Measurements from ENCODE around the gene MKRN1.
"Not testable (repeated sequence)": the region's sequence is repeated elsewhere in the genome, so short reads cannot be mapped to it uniquely, and the experiment has no call there.

The MKRN1 gene

GRCh38 chr7:140479062-140479738 lies at the start of gene MKRN1:
Gene MKRN1, minus strand, starts transcription at chr7:140479505. Its CDS starts 161 bp downstream, at chr7:140479344.
- peak; percentile 87 for DNase-seq (ENCODE audit: low read depth)

DNA sequence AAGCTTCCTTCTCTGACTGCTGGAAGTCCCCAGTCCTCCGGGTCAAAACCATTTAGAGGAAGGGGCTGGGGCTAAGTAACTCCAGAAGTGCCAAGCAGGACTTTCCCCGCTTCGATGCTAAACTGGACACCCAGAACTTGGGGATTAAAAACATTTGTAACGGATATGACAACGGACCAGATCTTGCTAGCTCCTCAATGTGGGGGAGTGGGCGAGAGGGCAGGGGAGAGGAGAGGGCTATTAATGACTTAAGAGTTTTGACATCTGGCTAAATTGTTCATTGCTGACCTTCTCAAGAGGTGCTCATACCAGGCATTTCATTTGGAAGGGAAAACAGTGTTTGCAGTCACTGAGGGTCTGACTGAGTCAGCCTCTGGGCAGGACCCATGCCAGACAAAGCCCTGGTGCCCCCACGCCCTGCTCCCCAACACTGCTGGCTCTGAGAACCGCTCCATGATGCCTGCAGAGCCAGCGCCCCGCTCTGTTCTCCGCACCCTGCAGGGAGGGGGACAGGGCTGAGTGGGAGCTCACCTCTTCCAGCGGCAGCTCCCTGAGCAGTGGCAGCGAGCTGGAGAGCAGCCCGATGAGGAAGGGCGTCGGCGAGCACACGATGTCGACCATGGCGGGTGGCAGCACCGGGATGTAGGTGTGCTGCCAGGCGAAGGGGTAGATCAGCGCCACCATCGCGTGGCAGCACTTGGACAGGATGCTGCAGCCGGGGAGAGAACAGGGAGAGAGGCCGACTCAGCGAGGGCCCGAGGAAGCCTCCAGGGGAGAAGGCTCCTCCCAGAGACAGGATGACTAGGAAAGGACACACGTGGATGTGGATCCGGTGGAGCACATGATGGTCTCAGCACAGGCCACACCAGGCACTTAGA lies 47.7 kb upstream of the MKRN1 start:
- DNase-seq (ENCODE audit: low read depth), result no peak

- no peak for DNase-seq (ENCODE audit: low read depth)
These were observed 46.9 kb upstream of the MKRN1 start for GRCh38 chr7:140526214-140526613.

DNA sequence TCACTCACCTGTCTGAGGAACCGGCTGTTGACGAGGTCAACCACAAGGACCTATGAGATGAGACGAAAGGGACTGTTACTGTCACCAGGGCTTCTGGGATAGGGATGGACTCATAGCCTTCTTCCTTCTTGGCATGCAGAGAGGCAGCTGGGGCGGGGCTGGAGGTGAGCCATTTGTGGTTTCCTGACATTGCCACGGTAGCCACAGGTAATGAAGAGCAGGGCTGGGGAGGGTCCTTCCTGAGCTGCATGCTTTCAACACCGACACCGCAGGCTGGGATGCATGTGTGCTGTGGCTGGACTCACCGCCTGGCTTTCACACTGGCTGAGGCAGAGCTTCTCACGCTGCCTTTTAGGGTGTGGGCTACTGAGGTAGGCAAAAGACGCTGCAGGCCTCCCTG lies 46.4 kb upstream of the MKRN1 start:
- DNase-seq (ENCODE audit: low read depth), result peak; percentile 22

GRCh38 chr7:140521421-140521820 lies 42.1 kb upstream of the MKRN1 start:
- DNase-seq (ENCODE audit: low read depth), result no peak

GRCh38 chr7:140519007-140519399 lies 39.7 kb upstream of the MKRN1 start:
- no peak for DNase-seq (ENCODE audit: low read depth)

DNA sequence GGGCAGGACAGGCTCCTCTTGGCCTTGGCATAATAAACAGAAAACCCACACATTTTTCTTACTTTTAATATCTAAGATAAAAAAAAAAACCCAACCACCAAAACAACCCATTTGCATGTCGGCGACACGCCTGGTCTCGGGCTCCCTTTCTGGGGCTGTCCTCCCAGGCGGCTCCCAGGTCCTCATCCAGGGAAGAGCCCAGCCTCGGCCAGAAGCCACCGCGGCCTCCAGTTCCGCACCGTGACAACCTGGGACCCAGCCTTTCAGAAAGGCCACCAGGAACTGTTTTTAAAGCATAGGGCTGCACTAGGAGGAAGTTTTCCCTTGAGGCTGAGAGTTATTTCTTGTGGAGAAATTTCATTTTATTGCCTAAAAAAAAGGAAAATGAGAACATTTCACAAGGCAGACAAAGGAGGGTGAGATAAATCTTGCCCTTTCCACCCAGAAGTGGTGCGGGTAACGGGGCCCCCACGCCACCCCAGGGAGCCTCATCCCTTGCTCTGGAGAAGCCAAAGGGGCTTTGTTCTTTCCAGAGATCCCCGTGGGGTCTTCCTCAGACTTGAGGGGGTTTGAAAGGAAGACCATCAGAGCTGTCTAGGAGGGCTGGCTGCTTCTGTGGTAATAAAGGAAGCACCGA lies 39.2 kb upstream of the MKRN1 start:
- no peak for DNase-seq (ENCODE audit: low read depth)

GRCh38 chr7:140517546-140518369 lies 38.5 kb upstream of the MKRN1 start:
- peak; percentile 50 for DNase-seq (ENCODE audit: low read depth)

DNA sequence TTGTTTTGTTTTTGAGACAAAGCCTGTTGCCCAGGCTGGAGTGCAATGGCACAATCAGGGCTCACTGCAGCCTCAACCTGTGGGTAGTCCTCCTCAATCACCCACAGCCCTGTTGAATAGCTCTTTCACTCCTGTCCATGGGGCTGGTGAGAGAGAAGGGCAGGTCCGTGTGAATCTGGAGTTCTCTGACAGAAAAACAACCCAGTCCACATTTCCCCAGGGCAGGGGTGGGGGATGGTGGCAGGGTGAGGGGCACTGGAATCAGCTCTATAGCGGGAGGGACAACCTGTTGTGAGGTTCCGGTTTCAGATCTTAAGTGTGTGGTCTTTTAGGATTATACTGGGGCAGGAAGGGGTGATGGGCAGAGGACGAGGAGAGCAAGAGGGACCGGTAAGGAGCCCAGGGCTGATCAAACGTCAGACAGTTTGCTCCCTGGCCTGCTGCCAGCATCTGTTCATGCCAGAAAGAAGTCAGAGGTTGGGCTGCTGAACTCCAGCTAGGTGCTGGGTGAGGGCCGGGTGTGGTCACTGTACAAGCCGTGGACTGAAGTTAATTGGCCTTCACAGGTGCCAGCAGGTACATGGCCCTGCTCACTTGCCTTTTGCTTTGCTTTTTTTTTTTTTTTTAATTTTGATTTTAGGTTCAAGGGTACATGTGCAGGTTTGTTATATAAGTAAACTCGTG lies 33.2 kb upstream of the MKRN1 start:
- no peak for DNase-seq (ENCODE audit: low read depth)

DNA sequence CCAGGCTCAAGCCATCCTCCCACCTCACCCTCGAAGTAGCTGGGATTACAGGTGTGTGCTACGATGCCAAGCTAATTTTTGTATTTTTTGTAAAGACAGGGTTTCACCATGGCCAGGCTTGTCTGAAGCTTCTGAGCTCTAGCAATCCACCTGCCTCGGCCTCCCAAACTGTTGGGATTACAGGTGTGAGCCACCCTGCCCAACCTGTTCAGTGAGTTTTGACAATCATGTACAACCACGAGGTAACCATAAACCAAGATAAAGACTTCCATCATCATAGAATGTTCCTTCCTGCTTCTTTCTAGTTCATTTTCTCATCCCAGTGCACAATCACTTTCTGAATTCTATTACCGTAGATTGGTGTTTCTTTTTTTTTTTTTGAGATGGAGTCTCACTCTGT lies 30.5 kb upstream of the MKRN1 start:
- no peak for DNase-seq (ENCODE audit: low read depth)

GRCh38 chr7:140507556-140507955 lies 28.3 kb upstream of the MKRN1 start:
- DNase-seq (ENCODE audit: low read depth), result not testable (repeated sequence)

DNA sequence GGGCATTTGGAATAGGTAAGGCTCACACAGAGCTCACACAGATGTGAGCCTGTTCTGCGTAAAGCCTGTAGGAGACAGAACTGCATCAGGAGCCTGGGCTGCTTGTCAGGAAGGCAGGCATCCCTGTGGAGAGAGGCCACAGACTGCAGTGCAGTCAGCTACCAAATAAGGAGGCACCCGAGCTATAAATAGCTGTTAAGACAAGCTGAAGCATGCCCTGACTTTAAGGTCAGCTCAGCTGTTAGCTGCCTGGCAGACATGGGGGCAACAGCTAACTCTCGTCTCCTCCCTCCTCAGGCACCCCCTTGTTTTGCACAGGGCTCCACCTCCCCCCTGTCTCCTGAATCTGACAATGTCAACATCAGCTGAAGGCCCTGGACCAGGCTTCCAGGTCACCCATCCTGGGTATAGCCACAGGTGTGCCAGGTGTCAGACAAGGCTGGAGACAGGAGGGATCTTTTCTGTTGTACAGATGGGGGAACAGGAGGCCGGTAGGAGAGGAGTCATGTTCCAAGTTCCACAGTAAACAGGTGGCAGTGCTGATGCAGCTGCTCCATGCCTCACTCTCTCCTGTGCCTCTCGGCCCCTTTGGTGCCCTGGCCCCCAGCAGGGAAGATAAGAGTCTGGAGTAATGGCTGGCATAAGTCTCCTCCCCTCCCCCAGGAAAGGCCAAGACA lies 27.6 kb upstream of the MKRN1 start:
- DNase-seq (ENCODE audit: low read depth), result no peak

DNA sequence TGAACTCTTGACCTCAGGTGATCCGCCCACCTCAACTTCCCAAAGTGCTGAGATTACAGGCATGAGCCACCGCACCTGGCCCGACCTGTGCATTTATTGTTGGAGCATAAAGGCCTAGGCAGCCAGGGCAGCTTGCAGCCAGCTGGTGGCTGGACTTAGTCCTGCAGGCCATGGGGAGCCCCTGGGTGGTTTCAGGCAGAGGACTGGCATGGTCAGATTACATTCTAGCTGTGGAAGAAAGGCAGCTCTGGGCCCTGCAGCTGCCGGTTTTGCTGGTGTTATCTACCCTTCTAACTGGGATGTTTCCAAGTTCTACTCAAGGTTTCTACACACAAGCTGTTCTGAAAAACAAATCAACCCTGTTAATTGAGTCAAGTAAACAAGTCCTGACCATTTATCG lies 22.7 kb upstream of the MKRN1 start:
- DNase-seq (ENCODE audit: low read depth), result no peak

DNA sequence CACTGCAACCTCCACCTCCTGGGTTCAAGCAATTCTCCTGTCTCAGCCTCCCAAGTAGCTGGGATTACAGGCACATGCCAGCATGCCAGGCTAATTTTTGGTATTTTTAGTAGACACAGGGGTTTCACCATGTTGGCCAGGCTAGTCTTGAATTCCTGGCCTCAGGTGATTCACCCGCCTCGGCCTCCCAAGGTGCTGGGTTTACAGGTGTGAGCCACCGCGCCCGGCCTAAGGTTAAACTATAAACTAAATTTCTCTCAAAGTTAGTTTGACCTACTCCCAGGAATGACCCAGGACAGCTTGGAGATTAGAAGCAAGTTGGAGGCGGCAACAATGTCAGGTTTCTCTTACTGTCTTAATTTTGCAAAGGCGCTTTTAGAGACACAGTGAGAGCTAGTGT lies 18.5 kb upstream of the MKRN1 start:
- DNase-seq (ENCODE audit: low read depth), result not testable (repeated sequence)

- no peak for DNase-seq (ENCODE audit: low read depth)
These were observed 18.0 kb upstream of the MKRN1 start for GRCh38 chr7:140497241-140497769.

DNA sequence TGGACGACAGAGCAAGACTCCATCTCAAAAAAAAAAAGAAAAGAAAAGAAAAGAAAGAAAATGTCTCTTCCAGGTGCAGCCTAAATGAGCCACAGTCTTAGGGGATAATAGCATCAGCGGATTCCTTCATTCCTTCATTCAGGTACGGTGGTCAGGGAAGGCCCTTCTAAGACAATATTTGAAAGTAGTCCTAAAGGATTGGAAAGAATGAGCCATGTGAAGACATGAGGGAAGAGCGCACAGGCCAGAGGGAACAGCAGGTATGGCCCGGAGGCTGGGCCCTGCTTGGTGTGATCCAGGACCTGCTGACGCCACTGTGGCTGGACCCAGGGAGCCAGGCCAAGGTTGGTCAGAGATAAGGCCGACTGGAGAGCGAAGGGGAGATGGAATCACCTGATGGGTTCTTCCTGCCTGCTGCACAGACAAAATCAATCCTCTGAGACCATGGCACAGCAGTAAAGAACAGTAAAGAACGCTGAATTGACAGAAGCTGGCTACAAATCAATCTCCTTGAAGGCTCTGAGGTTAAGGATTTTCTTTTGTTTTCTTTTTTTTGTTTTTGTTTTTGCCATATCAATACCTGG lies 16.3 kb upstream of the MKRN1 start:
- DNase-seq (ENCODE audit: low read depth), result no peak

GRCh38 chr7:140494867-140495266 lies 15.6 kb upstream of the MKRN1 start:
- no peak for DNase-seq (ENCODE audit: low read depth)

GRCh38 chr7:140489026-140489359 lies 9.7 kb upstream of the MKRN1 start:
- DNase-seq (ENCODE audit: low read depth), result no peak

DNA sequence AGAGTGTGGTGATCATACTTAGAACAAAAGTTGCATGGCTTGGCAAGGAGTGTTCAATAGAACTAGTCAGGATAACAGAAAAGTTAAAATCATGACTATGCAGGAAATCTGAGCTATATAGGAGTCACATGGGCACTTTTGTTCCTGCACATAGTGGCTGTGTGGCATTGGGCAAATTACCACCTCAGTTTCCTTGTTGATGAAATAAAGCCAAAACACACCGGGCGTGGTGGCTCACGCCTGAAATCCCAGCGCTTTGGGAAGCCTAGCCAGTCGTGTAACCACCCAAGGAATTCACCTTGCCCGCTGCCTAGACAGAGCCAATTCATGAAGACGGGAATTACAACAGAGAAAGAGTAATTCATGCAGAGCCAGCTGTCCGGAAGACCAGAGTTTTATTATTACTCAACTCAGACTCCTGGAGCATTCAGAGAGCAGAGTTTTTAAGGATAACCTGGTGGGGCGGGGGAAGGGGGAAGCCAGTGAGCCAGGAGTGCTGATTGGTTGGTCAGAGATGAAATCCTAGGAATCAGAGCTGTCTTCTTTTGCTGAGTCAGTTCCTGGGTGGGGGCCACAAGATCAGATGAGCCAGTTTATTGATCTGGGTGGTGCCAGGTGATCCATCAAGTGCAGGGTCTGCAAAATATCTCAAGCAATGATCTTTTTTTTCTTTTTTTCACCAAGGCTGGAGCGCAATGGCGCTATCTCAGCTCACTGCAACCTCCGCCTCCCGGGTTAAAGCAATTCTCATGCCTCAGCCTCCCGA lies 6.4 kb upstream of the MKRN1 start:
- DNase-seq (ENCODE audit: low read depth), result no peak
